Measurements from ENCODE around the gene MEN1. TPM values are rescaled to one million over a fixed set of nuclear protein-coding genes. Genes with fewer than 3 reads are reported as not detected.

MEN1 gene
- polyA plus RNA-seq, 3 donors: 9.4 to 26.2 (median 10.0) TPM

DNA sequence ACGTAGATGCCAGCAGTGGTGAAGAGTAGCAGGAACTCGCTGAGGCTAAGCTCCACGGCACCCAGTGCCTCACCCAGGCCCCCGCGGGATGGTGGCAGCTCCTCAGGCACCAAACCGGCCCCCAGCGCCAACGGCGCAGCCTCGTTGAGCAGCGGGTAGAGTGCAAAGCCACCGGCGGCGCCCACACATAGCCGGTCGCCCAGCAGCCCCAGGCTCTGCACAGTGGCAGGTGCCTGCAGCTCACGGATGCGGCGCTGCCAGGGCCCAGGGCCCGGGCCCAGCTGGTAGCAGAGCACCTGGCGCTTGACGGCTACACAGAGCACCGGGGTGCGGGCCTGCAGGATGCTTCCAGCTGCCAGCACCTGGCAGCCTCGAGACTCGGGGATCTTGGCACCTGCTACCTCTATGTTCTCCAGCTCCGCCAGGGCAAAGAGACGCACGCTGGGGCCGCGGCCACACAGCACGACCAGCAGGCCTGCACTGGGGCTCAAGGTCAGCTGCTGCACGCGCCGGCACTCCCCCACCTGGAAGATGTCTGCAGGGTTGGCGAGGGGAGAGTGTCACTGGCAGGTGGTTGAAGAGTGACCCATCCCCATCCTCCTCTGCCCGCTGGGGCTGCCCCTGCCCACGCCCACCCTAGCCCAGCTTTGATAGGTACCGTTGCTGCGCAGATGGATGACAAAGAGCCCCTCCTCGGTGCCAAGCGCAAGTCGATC is 19.3 kb upstream of the MEN1 start:
- H3K4me2 ChIP-seq (replicated peaks; ENCODE audit: extremely low read depth, low read length, poor library complexity, severe bottlenecking): no peak overlapping the region
- no peak overlapping the region for H2AFZ ChIP-seq (ENCODE audit: insufficient read depth, low read depth, low read length, poor library complexity, severe bottlenecking)
- intact Hi-C loops (cut with micrococcal nuclease): no loop called here
- peaks cover 3% of the 10 kb centered on the region for H3K4me1 Mint-ChIP-seq
- DNase-seq: no peak
- no peaks in the 10 kb centered on the region for H3K4me1 ChIP-seq (ENCODE audit: control insufficient read depth in 1 of 2, insufficient read depth in 2 of 2, low read length in 2 of 2)
- H3K4me3 ChIP-seq (replicated peaks in 1 of 3; ENCODE audit: low read depth in 2 of 3, low read length in 3 of 3): no peak overlapping the region
- H3K79me2 ChIP-seq (ENCODE audit: insufficient read depth, low read length): no peaks in the 10 kb centered on the region
- no peak overlapping the region for H3K27ac ChIP-seq (ENCODE audit: low read depth in 1 of 2, low read length in 2 of 2)
- H3K27me3 Mint-ChIP-seq (ENCODE audit: low read depth in 3 of 3): peaks cover 0 to 2% (median 0%) of the 10 kb centered on the region in 3 donors
- TF ChIP-seq, protein P1, sequence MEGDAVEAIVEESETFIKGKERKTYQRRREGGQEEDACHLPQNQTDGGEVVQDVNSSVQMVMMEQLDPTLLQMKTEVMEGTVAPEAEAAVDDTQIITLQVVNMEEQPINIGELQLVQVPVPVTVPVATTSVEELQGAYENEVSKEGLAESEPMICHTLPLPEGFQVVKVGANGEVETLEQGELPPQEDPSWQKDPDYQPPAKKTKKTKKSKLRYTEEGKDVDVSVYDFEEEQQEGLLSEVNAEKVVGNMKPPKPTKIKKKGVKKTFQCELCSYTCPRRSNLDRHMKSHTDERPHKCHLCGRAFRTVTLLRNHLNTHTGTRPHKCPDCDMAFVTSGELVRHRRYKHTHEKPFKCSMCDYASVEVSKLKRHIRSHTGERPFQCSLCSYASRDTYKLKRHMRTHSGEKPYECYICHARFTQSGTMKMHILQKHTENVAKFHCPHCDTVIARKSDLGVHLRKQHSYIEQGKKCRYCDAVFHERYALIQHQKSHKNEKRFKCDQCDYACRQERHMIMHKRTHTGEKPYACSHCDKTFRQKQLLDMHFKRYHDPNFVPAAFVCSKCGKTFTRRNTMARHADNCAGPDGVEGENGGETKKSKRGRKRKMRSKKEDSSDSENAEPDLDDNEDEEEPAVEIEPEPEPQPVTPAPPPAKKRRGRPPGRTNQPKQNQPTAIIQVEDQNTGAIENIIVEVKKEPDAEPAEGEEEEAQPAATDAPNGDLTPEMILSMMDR (IDR thresholded peaks at IDR 0.05): no peak
- no peaks in the 10 kb centered on the region for H3K36me3 ChIP-seq (replicated peaks in 1 of 2; ENCODE audit: control insufficient read depth in 1 of 2, insufficient read depth in 2 of 2, low read length in 2 of 2)
- H3K27me3 ChIP-seq (ENCODE audit: control insufficient read depth in 2 of 2, insufficient read depth in 2 of 2, low read length in 2 of 2): no peaks in the 10 kb centered on the region
- no peak overlapping the region for H3K9ac ChIP-seq (ENCODE audit: insufficient read depth, low read length, poor library complexity, severe bottlenecking)
- WGBS (ENCODE audit: insufficient coverage): 96% methylated on average over 41 of the region's 43 CpGs
- no peaks in the 10 kb centered on the region for H3K9me3 Mint-ChIP-seq
- H3K27ac Mint-ChIP-seq: no peak overlapping the region
- no peak overlapping the region for H3K4me3 Mint-ChIP-seq
- H4K20me1 ChIP-seq (ENCODE audit: insufficient read depth, low read length): no peaks in the 10 kb centered on the region
- H3K36me3 Mint-ChIP-seq: no peaks in the 10 kb centered on the region
- H3K9me3 ChIP-seq (replicated peaks in 1 of 2; ENCODE audit: control insufficient read depth in 1 of 2, insufficient read depth in 1 of 2, low read length in 2 of 2): no peaks in the 10 kb centered on the region

DNA sequence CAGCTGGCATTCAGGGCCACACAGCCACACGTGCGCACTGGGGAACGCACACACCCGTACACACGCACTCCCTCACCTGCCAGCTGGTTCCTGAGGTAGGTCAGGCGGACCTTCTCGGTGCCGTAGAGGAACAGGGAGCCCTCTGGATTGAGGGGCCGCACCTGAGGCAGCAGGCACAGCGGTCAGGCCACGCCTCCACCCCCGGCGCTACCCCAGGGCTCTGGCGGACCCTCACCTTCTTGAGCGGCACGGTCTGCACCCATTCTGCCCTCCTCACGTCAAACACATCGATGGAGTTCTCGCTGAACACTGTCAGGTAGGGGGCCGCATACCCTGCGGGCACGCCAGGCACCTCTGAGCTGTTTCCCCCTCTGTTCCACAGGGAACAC is 17.1 kb upstream of the MEN1 start:
- no peaks in the 10 kb centered on the region for H3K4me1 ChIP-seq (ENCODE audit: control insufficient read depth in 1 of 2, insufficient read depth in 2 of 2, low read length in 2 of 2)
- H3K4me2 ChIP-seq (replicated peaks; ENCODE audit: extremely low read depth, low read length, poor library complexity, severe bottlenecking): no peak overlapping the region
- H4K20me1 ChIP-seq (ENCODE audit: insufficient read depth, low read length): no peaks in the 10 kb centered on the region
- H3K27ac ChIP-seq (ENCODE audit: low read depth in 1 of 2, low read length in 2 of 2): no peak overlapping the region
- Mint-ChIP-seq H3K4me3 (no peak overlapping the region), H3K4me1 (peaks cover 3% of the 10 kb centered on the region), H3K27ac (no peak overlapping the region), H3K36me3 (no peaks in the 10 kb centered on the region), H3K27me3 (ENCODE audit: low read depth in 3 of 3) (peaks cover 0 to 2% (median 2%) of the 10 kb centered on the region in 3 donors), H3K9me3 (peaks cover 0 to 2% (median 0%) of the 10 kb centered on the region in 7 donors)
- H3K9me3 ChIP-seq (replicated peaks in 1 of 2; ENCODE audit: control insufficient read depth in 1 of 2, insufficient read depth in 1 of 2, low read length in 2 of 2): no peaks in the 10 kb centered on the region
- no peak for DNase-seq
- TF ChIP-seq, protein P1 (IDR thresholded peaks at IDR 0.05): no peak
- H2AFZ ChIP-seq (ENCODE audit: insufficient read depth, low read depth, low read length, poor library complexity, severe bottlenecking): no peak overlapping the region
- intact Hi-C loops (cut with micrococcal nuclease): no loop called here
- 98% methylated on average over 22 of the region's 22 CpGs for WGBS (ENCODE audit: insufficient coverage)
- no peak overlapping the region for H3K9ac ChIP-seq (ENCODE audit: insufficient read depth, low read length, poor library complexity, severe bottlenecking)
- no peaks in the 10 kb centered on the region for H3K36me3 ChIP-seq (replicated peaks in 1 of 2; ENCODE audit: control insufficient read depth in 1 of 2, insufficient read depth in 2 of 2, low read length in 2 of 2)
- no peaks in the 10 kb centered on the region for H3K27me3 ChIP-seq (ENCODE audit: control insufficient read depth in 2 of 2, insufficient read depth in 2 of 2, low read length in 2 of 2)
- H3K79me2 ChIP-seq (ENCODE audit: insufficient read depth, low read length): no peaks in the 10 kb centered on the region
- no peak overlapping the region for H3K4me3 ChIP-seq (replicated peaks in 1 of 3; ENCODE audit: low read depth in 2 of 3, low read length in 3 of 3)
